Measurements from ENCODE around the gene CRTC1.

CRTC1 gene

DNA sequence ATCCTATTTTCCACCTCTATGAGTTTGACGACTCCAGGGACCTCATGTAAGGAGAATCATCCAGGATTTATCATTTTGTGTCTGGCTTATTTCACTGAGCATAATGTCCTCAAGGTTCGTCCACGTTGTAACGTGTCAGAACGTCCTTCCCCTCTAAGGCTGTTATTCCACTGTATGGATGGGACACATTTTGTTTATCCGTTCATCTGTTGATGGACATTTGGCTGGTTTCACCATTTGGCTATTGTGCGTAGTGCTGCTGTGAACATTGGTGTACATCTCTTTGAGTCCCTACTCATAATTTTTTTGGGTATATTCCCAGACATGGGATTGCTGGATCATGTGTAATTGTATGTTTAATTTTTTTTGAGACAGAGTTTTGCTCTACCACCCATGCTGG is 21.5 kb downstream of the CRTC1 start:
- H3K27ac ChIP-seq, result no peak overlapping the region
- CTCF ChIA-PET, result no interaction called here
- no peak for DNase-seq (ENCODE audit: low spot score)
- TF ChIP-seq, protein P1, sequence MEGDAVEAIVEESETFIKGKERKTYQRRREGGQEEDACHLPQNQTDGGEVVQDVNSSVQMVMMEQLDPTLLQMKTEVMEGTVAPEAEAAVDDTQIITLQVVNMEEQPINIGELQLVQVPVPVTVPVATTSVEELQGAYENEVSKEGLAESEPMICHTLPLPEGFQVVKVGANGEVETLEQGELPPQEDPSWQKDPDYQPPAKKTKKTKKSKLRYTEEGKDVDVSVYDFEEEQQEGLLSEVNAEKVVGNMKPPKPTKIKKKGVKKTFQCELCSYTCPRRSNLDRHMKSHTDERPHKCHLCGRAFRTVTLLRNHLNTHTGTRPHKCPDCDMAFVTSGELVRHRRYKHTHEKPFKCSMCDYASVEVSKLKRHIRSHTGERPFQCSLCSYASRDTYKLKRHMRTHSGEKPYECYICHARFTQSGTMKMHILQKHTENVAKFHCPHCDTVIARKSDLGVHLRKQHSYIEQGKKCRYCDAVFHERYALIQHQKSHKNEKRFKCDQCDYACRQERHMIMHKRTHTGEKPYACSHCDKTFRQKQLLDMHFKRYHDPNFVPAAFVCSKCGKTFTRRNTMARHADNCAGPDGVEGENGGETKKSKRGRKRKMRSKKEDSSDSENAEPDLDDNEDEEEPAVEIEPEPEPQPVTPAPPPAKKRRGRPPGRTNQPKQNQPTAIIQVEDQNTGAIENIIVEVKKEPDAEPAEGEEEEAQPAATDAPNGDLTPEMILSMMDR (conservative IDR thresholded peaks at IDR 0.05; ENCODE audit: low read depth), result no peak
- POLR2A ChIA-PET (ENCODE audit: low non-redundant PET), result no interaction called here

DNA sequence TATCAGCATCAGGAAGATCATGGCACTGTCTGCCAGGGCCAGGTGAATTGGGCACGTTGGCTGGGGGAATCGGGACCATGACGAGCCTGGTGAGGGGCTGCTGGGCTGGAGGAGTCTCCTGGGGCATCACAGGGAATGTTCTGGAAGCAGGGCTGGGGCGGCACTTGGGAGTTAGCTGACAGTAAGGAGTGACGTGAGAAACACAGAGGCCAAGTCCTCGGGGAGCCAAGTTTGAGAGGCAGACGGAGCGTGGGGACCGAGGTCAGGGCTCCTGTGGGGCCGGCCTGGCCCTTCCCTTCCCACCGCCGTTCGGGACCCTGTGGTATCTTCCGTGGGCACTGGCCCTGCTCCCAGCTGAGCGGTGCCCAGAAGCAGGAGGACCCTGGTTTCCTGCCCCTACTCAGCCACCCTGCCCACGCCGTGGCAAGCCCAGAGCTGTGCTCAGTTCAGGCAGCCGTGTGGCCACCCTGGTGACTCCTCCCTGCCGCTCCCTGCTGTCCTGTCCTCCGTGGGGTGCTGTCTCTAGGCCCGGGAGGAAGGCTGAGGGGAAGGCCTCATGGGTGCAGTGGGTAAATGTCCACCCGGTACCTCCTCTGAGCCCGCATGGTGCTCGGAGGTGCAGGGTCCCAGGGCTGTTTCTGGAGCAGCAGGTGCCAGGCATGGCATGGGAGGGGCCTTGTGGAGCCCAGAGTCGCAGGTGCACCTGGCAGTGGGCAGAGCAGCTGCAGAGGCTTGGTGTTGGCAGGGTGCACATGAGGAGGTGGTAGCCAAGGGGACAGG is 25.2 kb downstream of the CRTC1 start:
- CTCF ChIA-PET, result interaction anchor here (0.6 kb wide), 1 partner anchor 208 kb away, joined by 3 read pairs; no protein-coding TSS in a partner anchor
- no peak for DNase-seq (ENCODE audit: low spot score)
- no peak overlapping the region for H3K27ac ChIP-seq
- TF ChIP-seq, protein P1 (conservative IDR thresholded peaks at IDR 0.05; ENCODE audit: low read depth), result no peak
- POLR2A ChIA-PET (ENCODE audit: low non-redundant PET), result no interaction called here

DNA sequence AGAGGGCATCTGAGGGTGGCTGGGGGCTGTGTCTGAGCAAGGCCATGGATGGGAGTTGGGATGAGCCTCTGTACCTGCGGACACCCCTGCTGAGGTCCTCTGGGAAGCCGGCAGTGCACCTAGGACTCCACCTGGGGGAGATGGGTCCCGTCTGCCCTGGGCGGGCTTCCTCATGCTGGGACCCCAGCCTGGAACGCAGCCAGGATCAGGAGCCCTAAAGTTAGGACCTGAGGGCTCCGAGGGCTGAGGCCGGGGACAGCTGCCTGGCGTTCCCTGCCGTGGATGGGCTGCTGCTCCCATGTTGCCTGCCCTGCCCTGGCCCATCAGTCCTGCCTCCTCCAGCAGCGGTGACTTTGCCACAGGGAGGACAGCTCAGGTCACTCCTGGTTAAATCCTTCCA is 26.1 kb downstream of the CRTC1 start:
- no peak overlapping the region for H3K27ac ChIP-seq
- ChIA-PET CTCF (no interaction called here), POLR2A (ENCODE audit: low non-redundant PET) (no interaction called here)
- TF ChIP-seq, protein P1 (conservative IDR thresholded peaks at IDR 0.05; ENCODE audit: low read depth), result no peak
- no peak for DNase-seq (ENCODE audit: low spot score)

DNA sequence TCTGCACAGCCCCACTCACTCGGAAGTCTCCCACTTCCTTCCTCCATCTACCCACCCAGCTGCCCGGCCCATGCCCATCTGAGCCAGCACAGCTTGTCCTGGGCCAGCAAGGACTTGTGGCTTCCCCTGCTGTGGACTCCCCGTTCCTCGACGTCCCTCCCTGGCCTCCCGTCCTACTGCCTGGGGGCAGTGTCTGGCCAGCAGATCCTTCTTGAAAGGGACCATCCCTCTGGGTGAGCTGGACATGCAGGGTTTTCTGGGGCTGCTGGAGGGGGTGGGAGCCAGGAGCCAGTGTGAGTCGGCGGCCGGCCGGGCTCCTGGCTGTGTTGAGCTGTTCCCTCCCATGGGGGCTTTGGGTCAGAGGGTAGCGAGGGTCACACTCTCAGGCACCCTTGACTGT is 26.7 kb downstream of the CRTC1 start:
- no peak for DNase-seq (ENCODE audit: low spot score)
- ChIA-PET POLR2A (ENCODE audit: low non-redundant PET) (no interaction called here), CTCF (no interaction called here)
- H3K27ac ChIP-seq, result no peak overlapping the region
- TF ChIP-seq, protein P1 (conservative IDR thresholded peaks at IDR 0.05; ENCODE audit: low read depth), result no peak

DNA sequence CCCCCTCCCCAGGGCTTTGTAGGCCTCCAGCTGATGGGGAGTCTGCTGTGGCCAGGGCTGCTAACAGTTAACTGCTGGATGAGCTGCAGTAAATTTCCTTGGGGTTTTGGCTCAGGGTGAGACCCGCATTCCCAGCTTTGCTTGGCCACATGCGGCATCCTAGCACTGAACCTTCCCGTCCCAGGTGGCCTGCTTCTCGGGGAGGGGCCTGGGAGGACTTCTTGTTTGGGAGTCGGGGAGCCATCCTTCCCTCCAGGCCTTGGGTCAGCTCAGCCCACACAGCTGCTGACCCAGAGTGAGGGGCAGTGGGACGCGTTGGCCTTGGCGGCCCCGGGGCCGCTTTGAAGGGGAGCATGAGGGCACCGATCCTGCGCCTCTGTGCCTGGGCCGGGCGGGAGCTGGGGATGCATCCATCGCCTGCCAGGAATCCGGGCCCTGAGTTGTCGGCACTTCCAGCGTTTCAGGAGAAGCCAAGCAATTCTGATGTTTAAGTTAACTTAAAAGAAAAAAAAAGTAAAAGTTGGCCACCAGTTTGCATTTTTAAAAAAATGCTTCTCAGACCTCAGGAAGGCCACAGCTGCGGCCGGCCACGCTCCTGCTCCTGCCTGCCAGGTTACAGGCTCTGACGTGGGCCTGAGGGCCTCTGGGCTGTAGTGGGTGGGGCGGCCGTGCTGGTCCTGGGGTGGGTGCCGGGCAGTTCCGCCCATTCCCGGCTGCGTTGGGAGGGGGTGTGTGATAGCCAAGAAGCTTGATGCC is 27.7 kb downstream of the CRTC1 start:
- ChIA-PET POLR2A (ENCODE audit: low non-redundant PET) (no interaction called here), CTCF (no interaction called here)
- TF ChIP-seq, protein P1 (conservative IDR thresholded peaks at IDR 0.05; ENCODE audit: low read depth), result no peak
- DNase-seq (ENCODE audit: low spot score), result no peak
- no peak overlapping the region for H3K27ac ChIP-seq

DNA sequence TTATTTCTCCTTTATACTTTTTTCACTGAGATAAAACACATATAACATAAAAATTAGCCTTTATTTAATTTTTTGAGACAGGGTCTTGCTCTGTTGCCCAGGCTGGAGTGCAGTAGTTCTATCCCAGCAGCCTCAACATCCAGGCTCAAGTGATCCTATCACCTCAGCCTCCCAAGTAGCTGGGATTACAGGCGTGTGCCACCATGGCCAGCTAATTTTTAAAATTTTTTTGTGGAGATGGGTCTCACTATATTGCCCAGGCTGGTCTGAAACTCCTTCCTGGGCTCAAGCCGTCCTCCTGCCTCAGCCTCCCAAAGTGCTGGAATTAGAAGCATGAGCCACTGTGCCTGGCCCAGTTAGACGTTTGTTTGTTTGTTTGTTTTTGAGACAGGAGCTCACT is 28.4 kb downstream of the CRTC1 start:
- no peak overlapping the region for H3K27ac ChIP-seq
- POLR2A ChIA-PET (ENCODE audit: low non-redundant PET), result no interaction called here
- no peak for DNase-seq (ENCODE audit: low spot score)
- TF ChIP-seq, protein P1 (conservative IDR thresholded peaks at IDR 0.05; ENCODE audit: low read depth), result no peak
- CTCF ChIA-PET, result interaction anchor here (0.7 kb wide), 1 partner anchor 192 kb away, joined by 3 read pairs; no protein-coding TSS in a partner anchor
